Loucy (cell line): ENCODE data around the gene GCHFR.

Source experiments
- H2AFZ ChIP-seq: fragments of 200-600 bp; sonication (generic); 2 replicates; pipeline ENCODE4 v1.6.0; 2016; ENCODE audit warnings: antibody characterized with exemption, mild to moderate bottlenecking, low read length, moderate library complexity
- H3F3A ChIP-seq: fragments of 200-600 bp; 2 replicates; pipeline ENCODE4 v1.6.0; 2016; ENCODE audit warnings: antibody characterized with exemption, low read depth, mild to moderate bottlenecking
- H3K27me3 ChIP-seq: fragments of 200-600 bp; sonication (generic); 2 replicates; pipeline ENCODE4 v1.6.1; 2014; ENCODE audit warnings: low read length, mild to moderate bottlenecking; ENCODE audit not compliant: insufficient read depth, poor library complexity, severe bottlenecking
- H3K36me3 ChIP-seq: fragments of 200-600 bp; sonication (generic); 2 replicates; pipeline ENCODE4 v1.6.1; 2016; ENCODE audit warnings: low read length; ENCODE audit not compliant: insufficient read depth
- H3K4me1 ChIP-seq: fragments of 200-600 bp; sonication (generic); 2 replicates; pipeline ENCODE4 v1.5.1; 2014; ENCODE audit warnings: low read length, mild to moderate bottlenecking; ENCODE audit not compliant: insufficient read depth, poor library complexity, severe bottlenecking
- H3K4me2 ChIP-seq: fragments of 200-600 bp; sonication (generic); 2 replicates; pipeline ENCODE4 v1.6.0; 2014; ENCODE audit warnings: antibody characterized with exemption, low read length, low read depth, mild to moderate bottlenecking; ENCODE audit not compliant: poor library complexity, severe bottlenecking
- H3K4me3 ChIP-seq: fragments of 200-600 bp; sonication (generic); 2 replicates; pipeline ENCODE4 v1.5.1; 2014; ENCODE audit warnings: low read length, mild to moderate bottlenecking, mixed read lengths; ENCODE audit not compliant: poor library complexity, severe bottlenecking
- H3K79me2 ChIP-seq: fragments of 200-600 bp; sonication (generic); 2 replicates; pipeline ENCODE4 v1.6.1; 2014; ENCODE audit warnings: low read length; ENCODE audit not compliant: insufficient read depth
- H3K9ac ChIP-seq: fragments of 200-600 bp; sonication (generic); 2 replicates; pipeline ENCODE4 v1.6.0; 2014; ENCODE audit warnings: mild to moderate bottlenecking, low read depth, low read length, moderate library complexity; ENCODE audit not compliant: poor library complexity, severe bottlenecking
- H3K9me2 ChIP-seq: fragments of 200-600 bp; sonication (generic); replicated peaks from 2 replicates; pipeline ENCODE4 v1.6.1; 2016; ENCODE audit warnings: low read depth, low read length, mixed read lengths
- H3K9me3 ChIP-seq: fragments of 200-600 bp; sonication (generic); 2 replicates; pipeline ENCODE4 v1.6.1; 2014; ENCODE audit warnings: mild to moderate bottlenecking, antibody characterized with exemption, low read length, low read depth; ENCODE audit not compliant: insufficient read depth
- H4K20me1 ChIP-seq: fragments of 200-600 bp; sonication (generic); 2 replicates; pipeline ENCODE4 v1.6.0; 2014; ENCODE audit warnings: antibody characterized with exemption, low read length, mild to moderate bottlenecking; ENCODE audit not compliant: insufficient read depth, poor library complexity, severe bottlenecking
- CTCF ChIP-seq: fragments of 200-600 bp; sonication (generic); conservative IDR thresholded peaks from 2 replicates; pipeline ENCODE4 v1.5.1; 2014; ENCODE audit warnings: mild to moderate bottlenecking, antibody characterized with exemption, low read length
- EZH2phosphoT487 ChIP-seq: fragments of 200-600 bp; IDR thresholded peaks from 2 replicates; pipeline ENCODE4 v1.6.1; 2018; ENCODE audit warnings: antibody characterized with exemption, mild to moderate bottlenecking, moderate library complexity, borderline replicate concordance

The GCHFR gene

GRCh38 chr15:40803688-40804087 is 39.8 kb downstream of the GCHFR start:
- Histone ChIP-seq H3K36me3 (no peaks in the 10 kb centered on the region), H3K9me2 (no peaks in the 10 kb centered on the region), H3K4me2 (no peak overlapping the region), H2AFZ (no peak overlapping the region), H3K4me3 (no peak overlapping the region), H3K27me3 (no peaks in the 10 kb centered on the region), H3K4me1 (peaks cover 7% of the 10 kb centered on the region), H3F3A (no peaks in the 10 kb centered on the region), H3K9me3 (no peaks in the 10 kb centered on the region), H3K9ac (no peak overlapping the region), H4K20me1 (no peaks in the 10 kb centered on the region), H3K79me2 (peaks cover 26% of the 10 kb centered on the region; the same call in 1 of the 2 replicates)
- TF ChIP-seq EZH2phosphoT487, result no peak
- peak; percentile 32; the same call in 1 of the 2 replicates for TF ChIP-seq CTCF

GRCh38 chr15:40806672-40807027 is 42.8 kb downstream of the GCHFR start:
- Histone ChIP-seq H3K27me3 (no peaks in the 10 kb centered on the region), H3K9ac (peak overlapping the region; percentile 94), H3K79me2 (peaks cover 26% of the 10 kb centered on the region; the same call in 1 of the 2 replicates), H3F3A (no peaks in the 10 kb centered on the region), H3K4me2 (peak overlapping the region; percentile 86), H3K4me1 (peaks cover 10% of the 10 kb centered on the region), H4K20me1 (no peaks in the 10 kb centered on the region), H3K36me3 (no peaks in the 10 kb centered on the region), H3K9me2 (no peaks in the 10 kb centered on the region), H3K4me3 (peak overlapping the region; percentile 88), H2AFZ (peak overlapping the region; percentile 99), H3K9me3 (no peaks in the 10 kb centered on the region)
- TF ChIP-seq CTCF, result no peak
- TF ChIP-seq EZH2phosphoT487, result no peak

- Histone ChIP-seq H3F3A (no peaks in the 10 kb centered on the region), H3K36me3 (no peaks in the 10 kb centered on the region), H3K4me1 (peaks cover 10% of the 10 kb centered on the region), H3K4me3 (peak within 1 kb of the TSS; percentile 88), H3K9me2 (no peaks in the 10 kb centered on the region), H2AFZ (peak within 1 kb of the TSS; percentile 99), H3K9ac (peak within 1 kb of the TSS; percentile 94), H3K9me3 (no peaks in the 10 kb centered on the region), H3K79me2 (peaks cover 26% of the 10 kb centered on the region; the same call in 1 of the 2 replicates), H4K20me1 (no peaks in the 10 kb centered on the region), H3K4me2 (peak within 1 kb of the TSS; percentile 86), H3K27me3 (no peaks in the 10 kb centered on the region)
- TF ChIP-seq EZH2phosphoT487, result no peak
- TF ChIP-seq CTCF, result peak; percentile 21; the same call in 1 of the 2 replicates
These were observed 43.4 kb downstream of the GCHFR start, which contains the start of the genes DNAJC17 and ZFYVE19 for GRCh38 chr15:40807028-40807887. DNAJC17 (minus strand) TSS chr15:40807473; CDS start chr15:40807446, 27 bp downstream. ZFYVE19 (plus strand) TSS chr15:40807089; CDS start chr15:40807590, 501 bp downstream.
